HG03196 (cell line): Measurements from ENCODE around the gene ZNF728.
"Not testable (repeated sequence)": the region's sequence is repeated elsewhere in the genome, so short reads cannot be mapped to it uniquely, and the experiment has no call there.

Source experiments
- ATAC-seq: cut with Tn5 transposase; IDR thresholded peaks from one replicate; pipeline ENCODE4 v1.9.1; 2021; ENCODE audit not compliant: unreplicated experiment

Gene ZNF728

DNA sequence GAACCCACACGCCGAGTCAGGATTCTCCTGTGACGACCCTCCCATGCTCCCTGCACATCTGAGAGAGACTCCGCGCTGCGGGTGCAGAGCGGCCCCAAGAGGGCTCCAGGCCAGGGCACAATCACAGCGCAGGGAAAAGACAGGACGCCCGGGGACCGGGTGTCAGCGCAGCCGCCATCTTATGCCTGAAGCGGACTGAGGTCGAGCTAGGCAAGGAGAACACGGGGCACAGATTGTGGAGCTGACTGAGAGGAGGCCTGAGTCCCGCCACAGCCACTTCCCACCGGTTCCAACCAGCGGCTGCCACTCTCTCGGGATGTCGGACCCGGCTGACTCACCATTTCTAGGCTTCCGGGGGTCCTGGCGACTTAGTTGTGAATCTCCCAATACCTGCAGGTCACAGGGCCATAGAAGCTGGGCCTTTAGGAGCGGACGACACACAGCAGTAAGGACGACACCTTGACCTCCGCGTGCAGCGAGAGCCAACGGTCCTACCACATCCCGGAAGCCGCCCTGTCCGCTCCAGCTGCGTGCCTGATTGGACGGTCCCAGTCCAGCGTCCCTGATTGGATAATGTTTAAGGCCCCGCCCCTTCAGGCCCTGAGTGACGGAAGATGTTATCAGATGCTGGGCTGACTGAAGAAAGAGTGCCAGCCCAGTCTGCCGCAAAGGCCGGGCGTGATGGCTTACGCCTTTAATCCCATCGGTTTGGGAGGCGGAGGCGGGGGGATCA, at the start of gene ZNF728:
Gene ZNF728 (minus strand): TSS at position 487 of the 733 bp plus-strand sequence. CDS start 146 bp downstream, at position 341.
- no peak for ATAC-seq

DNA sequence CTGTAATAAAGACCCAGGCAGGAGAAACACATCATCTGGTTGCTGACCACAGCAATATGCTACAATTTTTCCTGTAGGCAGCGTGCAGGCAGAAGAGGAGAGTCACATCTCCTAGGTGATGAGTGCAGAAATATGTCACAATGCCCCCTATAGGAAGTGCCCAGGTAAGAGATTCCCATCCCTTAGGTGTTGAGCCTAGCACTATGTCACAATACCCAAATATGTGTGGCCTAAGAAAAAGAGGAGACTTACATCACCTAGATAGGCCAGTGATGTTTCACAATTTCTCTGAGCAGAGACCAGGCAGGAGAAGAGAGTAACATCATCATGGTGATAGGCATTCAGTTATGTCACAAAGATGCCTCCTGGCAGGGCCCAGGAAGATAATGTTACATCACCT, 49.4 kb upstream of the ZNF728 start:
- no peak for ATAC-seq

- ATAC-seq = no peak
Observed at GRCh38 chr19:23049256-23049655, 46.3 kb upstream of the ZNF728 start.

GRCh38 chr19:23046743-23047142, 43.8 kb upstream of the ZNF728 start:
- no peak for ATAC-seq

DNA sequence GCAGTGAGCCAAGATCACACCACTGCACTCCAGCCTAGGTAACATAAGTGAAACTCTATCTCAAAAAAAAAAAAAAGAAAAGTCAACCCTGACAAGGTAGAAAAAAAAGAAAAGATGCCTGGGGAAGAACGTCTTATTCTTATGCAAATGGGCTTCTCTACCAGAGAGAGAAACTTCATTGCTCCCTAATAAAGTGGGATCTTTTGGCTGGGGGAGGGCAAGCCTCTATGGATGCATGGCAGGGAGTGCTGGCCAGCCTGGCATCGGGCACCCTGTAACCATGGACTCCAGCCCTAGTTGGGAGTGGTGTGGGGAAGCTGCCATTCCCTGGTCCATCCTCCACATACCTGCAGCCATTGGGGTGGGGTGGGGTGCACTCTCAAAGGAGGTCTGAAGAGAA, 30.7 kb upstream of the ZNF728 start:
- ATAC-seq = no peak

GRCh38 chr19:23015660-23016059, 12.7 kb upstream of the ZNF728 start:
- ATAC-seq = no peak

GRCh38 chr19:22994957-22995356, 8.0 kb downstream of the ZNF728 start:
- ATAC-seq = not testable (repeated sequence)

- no peak for ATAC-seq
Observed at GRCh38 chr19:22976248-22976647, 26.7 kb downstream of the ZNF728 start.

GRCh38 chr19:22975546-22976136, 27.3 kb downstream of the ZNF728 start:
- not testable (repeated sequence) for ATAC-seq

- no peak for ATAC-seq
Observed at GRCh38 chr19:22945560-22945959, 57.4 kb downstream of the ZNF728 start.

DNA sequence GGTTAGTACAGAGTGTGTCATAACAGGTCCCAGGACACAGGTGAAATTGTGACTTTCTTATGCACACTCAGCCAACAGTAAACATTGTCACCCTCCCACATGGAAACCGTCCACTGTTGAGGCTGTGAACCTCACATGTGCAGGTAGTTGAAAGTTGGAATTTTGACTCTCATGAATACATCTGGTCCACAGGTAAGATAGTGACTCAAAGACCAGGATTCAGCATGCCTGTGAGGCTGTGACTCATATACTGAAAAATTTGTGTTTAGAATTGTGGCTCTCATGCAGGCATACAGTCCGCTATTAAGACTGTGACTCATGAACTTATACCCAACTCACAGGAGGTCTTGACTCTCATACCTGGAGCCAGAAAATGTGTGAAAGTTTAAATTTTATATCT, 67.8 kb downstream of the ZNF728 start:
- no peak for ATAC-seq

- ATAC-seq = not testable (repeated sequence)
Observed at GRCh38 chr19:22927576-22927975, 75.4 kb downstream of the ZNF728 start.

- not testable (repeated sequence) for ATAC-seq
Observed at GRCh38 chr19:22925181-22925580, 77.8 kb downstream of the ZNF728 start.
